ENCODE measurements around the gene C3orf38. TPM values are rescaled to one million over a fixed set of nuclear protein-coding genes. Genes with fewer than 3 reads are reported as not detected.
"Not testable (repeated sequence)": the region's sequence is repeated elsewhere in the genome, so short reads cannot be mapped to it uniquely, and the experiment has no call there.

C3orf38 gene
- 10 to 100 TPM; 29.6 to 36.8 (median 30.2) TPM for polyA plus RNA-seq

GRCh38 chr3:88149509-88150362 lies at the start of gene C3orf38:
TSS of gene C3orf38 (plus strand) at chr3:88149959. CDS start at chr3:88150053, 94 bp downstream.
- no peaks in the 10 kb centered on the region for H3K9me3 Mint-ChIP-seq
- peak within 1 kb of the TSS; percentile 95 to 99 (median 98) for H3K27ac Mint-ChIP-seq
- H3K27me3 Mint-ChIP-seq (ENCODE audit: low read depth in 3 of 3) = peaks cover 0 to 11% (median 8%) of the 10 kb centered on the region in 3 donors
- H3K36me3 Mint-ChIP-seq = peaks cover 0 to 7% (median 0%) of the 10 kb centered on the region in 3 donors
- H3K4me3 Mint-ChIP-seq = peak within 1 kb of the TSS; percentile 98 to 100 (median 99)
- H3K4me1 Mint-ChIP-seq = peaks cover 37 to 43% of the 10 kb centered on the region in 2 donors
- DNase-seq = peak; percentile 81 to 82 (median 82)

- H3K4me3 Mint-ChIP-seq = no peak overlapping the region
- no peak for DNase-seq
- peaks cover 0 to 1% (median 0%) of the 10 kb centered on the region in 3 donors for H3K27me3 Mint-ChIP-seq (ENCODE audit: low read depth in 3 of 3)
- no peaks in the 10 kb centered on the region for H3K9me3 Mint-ChIP-seq
- H3K4me1 Mint-ChIP-seq = peaks cover 18 to 66% of the 10 kb centered on the region in 2 donors
- no peak overlapping the region for H3K27ac Mint-ChIP-seq
- H3K36me3 Mint-ChIP-seq = peaks cover 17 to 21% (median 20%) of the 10 kb centered on the region in 3 donors
These were observed 48.6 kb upstream of the C3orf38 start for GRCh38 chr3:88101142-88101541.

GRCh38 chr3:88105325-88105724 lies 44.4 kb upstream of the C3orf38 start:
- peak overlapping the region in 1 of 6 donors; percentile 42 for H3K27ac Mint-ChIP-seq
- no peak overlapping the region for H3K4me3 Mint-ChIP-seq
- DNase-seq = no peak
- peaks cover 21 to 68% of the 10 kb centered on the region in 2 donors for H3K4me1 Mint-ChIP-seq
- H3K36me3 Mint-ChIP-seq = peaks cover 5 to 6% (median 6%) of the 10 kb centered on the region in 3 donors
- H3K27me3 Mint-ChIP-seq (ENCODE audit: low read depth in 3 of 3) = peaks cover 0 to 2% (median 2%) of the 10 kb centered on the region in 3 donors
- no peaks in the 10 kb centered on the region for H3K9me3 Mint-ChIP-seq

- no peak overlapping the region for H3K4me3 Mint-ChIP-seq
- H3K27ac Mint-ChIP-seq = no peak overlapping the region
- no peak for DNase-seq
- no peaks in the 10 kb centered on the region for H3K9me3 Mint-ChIP-seq
- peaks cover 18 to 36% of the 10 kb centered on the region in 2 donors for H3K4me1 Mint-ChIP-seq
- peaks cover 0 to 2% (median 0%) of the 10 kb centered on the region in 3 donors for H3K27me3 Mint-ChIP-seq (ENCODE audit: low read depth in 3 of 3)
- H3K36me3 Mint-ChIP-seq = peaks cover 0 to 10% (median 0%) of the 10 kb centered on the region in 3 donors
These were observed 37.5 kb upstream of the C3orf38 start for GRCh38 chr3:88112289-88112688.

GRCh38 chr3:88113311-88114162 lies 36.2 kb upstream of the C3orf38 start:
- H3K27me3 Mint-ChIP-seq (ENCODE audit: low read depth in 3 of 3) = peaks cover 0 to 2% (median 0%) of the 10 kb centered on the region in 3 donors
- DNase-seq = peak; percentile 45 to 62 (median 54)
- peaks cover 18 to 36% of the 10 kb centered on the region in 2 donors for H3K4me1 Mint-ChIP-seq
- peaks cover 4 to 13% (median 5%) of the 10 kb centered on the region in 3 donors for H3K36me3 Mint-ChIP-seq
- no peaks in the 10 kb centered on the region for H3K9me3 Mint-ChIP-seq
- H3K4me3 Mint-ChIP-seq = no peak overlapping the region
- no peak overlapping the region for H3K27ac Mint-ChIP-seq

GRCh38 chr3:88114878-88115549 lies 34.7 kb upstream of the C3orf38 start:
- Mint-ChIP-seq H3K4me3 (no peak overlapping the region), H3K9me3 (no peaks in the 10 kb centered on the region), H3K27me3 (ENCODE audit: low read depth in 3 of 3) (no peaks in the 10 kb centered on the region), H3K27ac (no peak overlapping the region), H3K36me3 (peaks cover 4 to 13% (median 5%) of the 10 kb centered on the region in 3 donors), H3K4me1 (peaks cover 15 to 31% of the 10 kb centered on the region in 2 donors)
- no peak for DNase-seq

- Mint-ChIP-seq H3K4me1 (peaks cover 16 to 45% of the 10 kb centered on the region in 2 donors), H3K9me3 (no peaks in the 10 kb centered on the region), H3K27ac (peak overlapping the region in 2 of 6 donors; percentile 8 to 47), H3K27me3 (ENCODE audit: low read depth in 3 of 3) (no peaks in the 10 kb centered on the region), H3K4me3 (no peak overlapping the region), H3K36me3 (peaks cover 4 to 13% (median 5%) of the 10 kb centered on the region in 3 donors)
- no peak for DNase-seq
These were observed 32.1 kb upstream of the C3orf38 start for GRCh38 chr3:88117683-88118082.

- H3K9me3 Mint-ChIP-seq; H3K4me3 Mint-ChIP-seq; H3K27ac Mint-ChIP-seq; DNase-seq; H3K27me3 Mint-ChIP-seq (ENCODE audit: low read depth in 3 of 3): not testable (repeated sequence)
- Mint-ChIP-seq H3K36me3 (peaks cover 4 to 13% (median 5%) of the 10 kb centered on the region in 3 donors), H3K4me1 (peaks cover 16 to 46% of the 10 kb centered on the region in 2 donors)
These were observed 31.2 kb upstream of the C3orf38 start for GRCh38 chr3:88118603-88119002.

- Mint-ChIP-seq H3K4me3 (no peak overlapping the region), H3K27me3 (ENCODE audit: low read depth in 3 of 3) (peaks cover 0 to 5% (median 0%) of the 10 kb centered on the region in 3 donors), H3K36me3 (peaks cover 0 to 3% (median 0%) of the 10 kb centered on the region in 3 donors), H3K4me1 (peaks cover 11 to 54% of the 10 kb centered on the region in 2 donors), H3K9me3 (no peaks in the 10 kb centered on the region), H3K27ac (no peak overlapping the region)
- DNase-seq = no peak
These were observed 26.2 kb upstream of the C3orf38 start for GRCh38 chr3:88123526-88123925.

- H3K4me1 Mint-ChIP-seq = peaks cover 8 to 19% of the 10 kb centered on the region in 2 donors
- H3K27me3 Mint-ChIP-seq (ENCODE audit: low read depth in 3 of 3) = peaks cover 0 to 7% (median 0%) of the 10 kb centered on the region in 3 donors
- H3K27ac Mint-ChIP-seq = peak overlapping the region in 1 of 6 donors; percentile 40
- H3K9me3 Mint-ChIP-seq = no peaks in the 10 kb centered on the region
- DNase-seq = no peak
- peaks cover 6 to 19% (median 8%) of the 10 kb centered on the region in 3 donors for H3K36me3 Mint-ChIP-seq
- no peak overlapping the region for H3K4me3 Mint-ChIP-seq
These were observed 18.1 kb upstream of the C3orf38 start for GRCh38 chr3:88131695-88132094.

GRCh38 chr3:88132894-88133293 lies 16.9 kb upstream of the C3orf38 start:
- peaks cover 0 to 1% (median 0%) of the 10 kb centered on the region in 3 donors for H3K27me3 Mint-ChIP-seq (ENCODE audit: low read depth in 3 of 3)
- no peaks in the 10 kb centered on the region for H3K9me3 Mint-ChIP-seq
- peaks cover 6 to 24% (median 8%) of the 10 kb centered on the region in 3 donors for H3K36me3 Mint-ChIP-seq
- peaks cover 1 to 9% of the 10 kb centered on the region in 2 donors for H3K4me1 Mint-ChIP-seq
- no peak for DNase-seq
- peak overlapping the region in 1 of 6 donors; percentile 18 for H3K27ac Mint-ChIP-seq
- H3K4me3 Mint-ChIP-seq = no peak overlapping the region

GRCh38 chr3:88133711-88134263 lies 16.0 kb upstream of the C3orf38 start:
- no peaks in the 10 kb centered on the region for H3K9me3 Mint-ChIP-seq
- peaks cover 1 to 9% of the 10 kb centered on the region in 2 donors for H3K4me1 Mint-ChIP-seq
- peaks cover 6 to 24% (median 9%) of the 10 kb centered on the region in 3 donors for H3K36me3 Mint-ChIP-seq
- peaks cover 0 to 1% (median 0%) of the 10 kb centered on the region in 3 donors for H3K27me3 Mint-ChIP-seq (ENCODE audit: low read depth in 3 of 3)
- no peak for DNase-seq
- H3K27ac Mint-ChIP-seq = no peak overlapping the region
- no peak overlapping the region for H3K4me3 Mint-ChIP-seq

GRCh38 chr3:88137836-88138235 lies 11.9 kb upstream of the C3orf38 start:
- no peak for DNase-seq
- Mint-ChIP-seq H3K27me3 (ENCODE audit: low read depth in 3 of 3) (peaks cover 0 to 1% (median 0%) of the 10 kb centered on the region in 3 donors), H3K27ac (no peak overlapping the region), H3K9me3 (no peaks in the 10 kb centered on the region), H3K4me3 (no peak overlapping the region), H3K4me1 (peaks cover 0 to 1% of the 10 kb centered on the region in 2 donors), H3K36me3 (peaks cover 15 to 24% (median 21%) of the 10 kb centered on the region in 3 donors)

Measured in immature natural killer cell (primary cell).